ENCODE data around the gene ZBED5.

DNA sequence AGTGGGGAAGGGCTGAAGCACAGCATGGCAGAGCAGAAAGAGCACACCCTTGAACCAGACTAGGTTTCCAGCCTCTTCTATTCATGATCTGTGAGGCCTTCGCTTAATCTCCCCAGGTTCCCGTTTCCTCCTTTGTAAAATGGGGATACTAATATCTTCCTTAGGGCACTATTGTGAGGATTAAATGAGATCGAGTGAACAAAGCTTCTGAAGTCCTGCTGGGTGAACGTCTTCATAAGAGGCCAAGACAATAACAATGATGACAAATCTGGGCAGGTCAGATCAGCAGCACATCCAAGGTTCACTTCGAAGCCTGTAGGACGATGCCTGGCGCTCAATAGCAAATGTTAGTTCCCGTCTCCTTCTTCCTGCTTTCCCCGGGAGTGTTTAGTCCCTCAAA is 38.6 kb upstream of the ZBED5 start:
- no peak for TF ChIP-seq FOXK2 (IDR thresholded peaks at IDR 0.05)
- no peak for TF ChIP-seq ELF4 (IDR thresholded peaks at IDR 0.05)
- TF ChIP-seq CTBP1 (IDR thresholded peaks at IDR 0.05; ENCODE audit: borderline replicate concordance), result no peak
- no peak for TF ChIP-seq SUZ12 (IDR thresholded peaks at IDR 0.05)
- no peak for TF ChIP-seq TARDBP (IDR thresholded peaks at IDR 0.05)
- no peak for TF ChIP-seq ARNT (IDR thresholded peaks at IDR 0.05)
- no peak for TF ChIP-seq L3MBTL2 (conservative IDR thresholded peaks at IDR 0.05)
- no peak for TF ChIP-seq NFRKB (IDR thresholded peaks at IDR 0.05)
- TF ChIP-seq ZNF384 (IDR thresholded peaks at IDR 0.05), result no peak
